ENCODE data around the gene LARP4B. TPM values are rescaled to one million over a fixed set of nuclear protein-coding genes. Genes with fewer than 3 reads are reported as not detected.

The LARP4B gene
- total RNA-seq, 2 donors from 2014 or later, result 42.2 to 70.6 TPM

DNA sequence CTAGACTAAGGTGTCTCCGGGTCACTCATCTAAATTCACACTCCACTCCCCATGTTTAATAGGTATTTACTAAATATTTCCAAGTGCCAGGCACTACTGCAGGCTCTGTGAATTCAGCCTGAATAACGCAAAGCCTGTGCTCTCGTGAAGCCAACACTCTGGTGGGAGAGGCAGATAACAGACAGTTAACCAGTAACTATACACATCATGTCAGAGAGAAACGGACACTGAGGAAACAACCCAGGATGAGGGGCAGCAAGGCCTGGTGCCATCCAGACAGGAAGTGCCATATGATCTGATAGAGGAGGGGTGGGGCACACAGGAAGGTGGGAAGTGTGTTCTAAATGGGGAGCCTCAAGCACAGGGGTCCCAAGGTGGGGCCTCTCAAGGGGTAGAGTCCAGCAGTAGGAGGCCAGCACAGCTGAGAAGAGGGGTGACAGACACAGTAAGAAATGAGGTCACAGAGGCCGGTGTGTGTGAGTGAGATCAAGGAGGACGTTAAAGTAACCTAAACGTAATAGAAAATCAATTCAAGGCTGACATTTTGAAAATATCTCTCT, 85.3 kb downstream of the LARP4B start:
- no peak overlapping the region for H3K27ac ChIP-seq
- no peak for DNase-seq (ENCODE audit: low spot score)
- H3K27me3 ChIP-seq (replicated peaks; ENCODE audit: insufficient read depth), result no peaks in the 10 kb centered on the region
- ATAC-seq (ENCODE audit: insufficient number of reproducible peaks, low FRiP score, low read depth), result no peak
- no peaks in the 10 kb centered on the region for H3K9me3 ChIP-seq
- TF ChIP-seq CTCF (IDR thresholded peaks at IDR 0.05), result no peak
- peaks cover 8% of the 10 kb centered on the region for H3K36me3 ChIP-seq
- peaks cover 2 to 5% of the 10 kb centered on the region in 2 donors for H3K4me1 ChIP-seq (ENCODE audit: control insufficient read depth in 1 of 2, low read depth in 2 of 2)
- H3K4me3 ChIP-seq, result no peak overlapping the region

GRCh38 chr10:845526-845925, 86.0 kb downstream of the LARP4B start:
- no peak overlapping the region for H3K27ac ChIP-seq
- H3K9me3 ChIP-seq, result no peaks in the 10 kb centered on the region
- ATAC-seq (ENCODE audit: insufficient number of reproducible peaks, low FRiP score, low read depth) (no peak), DNase-seq (ENCODE audit: low spot score) (no peak)
- peaks cover 2 to 5% of the 10 kb centered on the region in 2 donors for H3K4me1 ChIP-seq (ENCODE audit: control insufficient read depth in 1 of 2, low read depth in 2 of 2)
- no peak overlapping the region for H3K4me3 ChIP-seq
- no peaks in the 10 kb centered on the region for H3K27me3 ChIP-seq (replicated peaks; ENCODE audit: insufficient read depth)
- peaks cover 8% of the 10 kb centered on the region for H3K36me3 ChIP-seq
- no peak for TF ChIP-seq CTCF (IDR thresholded peaks at IDR 0.05)

DNA sequence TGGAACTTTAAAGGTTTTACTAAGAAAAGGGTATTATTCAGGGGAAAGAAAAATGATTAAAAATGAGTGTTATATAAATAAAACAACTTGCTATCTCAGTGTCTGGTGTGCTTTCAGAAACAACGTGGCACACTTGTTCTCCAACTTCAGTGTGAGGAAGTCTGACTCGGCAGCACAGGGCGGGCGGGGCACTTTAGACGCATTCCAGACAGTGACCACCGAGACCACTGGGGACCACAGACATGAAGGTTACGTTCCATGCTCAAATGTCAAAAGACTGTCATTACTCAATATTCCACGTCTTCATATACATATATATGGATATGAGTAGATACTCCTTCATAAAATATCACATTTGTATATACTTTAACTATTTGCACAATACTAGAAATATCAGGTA, 87.0 kb downstream of the LARP4B start:
- Histone ChIP-seq H3K9me3 (no peaks in the 10 kb centered on the region), H3K27me3 (replicated peaks; ENCODE audit: insufficient read depth) (no peaks in the 10 kb centered on the region), H3K4me1 (ENCODE audit: control insufficient read depth in 1 of 2, low read depth in 2 of 2) (peaks cover 2 to 5% of the 10 kb centered on the region in 2 donors), H3K36me3 (peaks cover 8% of the 10 kb centered on the region), H3K4me3 (no peak overlapping the region), H3K27ac (no peak overlapping the region)
- DNase-seq (ENCODE audit: low spot score) (no peak), ATAC-seq (ENCODE audit: insufficient number of reproducible peaks, low FRiP score, low read depth) (no peak)
- TF ChIP-seq CTCF (IDR thresholded peaks at IDR 0.05), result no peak

DNA sequence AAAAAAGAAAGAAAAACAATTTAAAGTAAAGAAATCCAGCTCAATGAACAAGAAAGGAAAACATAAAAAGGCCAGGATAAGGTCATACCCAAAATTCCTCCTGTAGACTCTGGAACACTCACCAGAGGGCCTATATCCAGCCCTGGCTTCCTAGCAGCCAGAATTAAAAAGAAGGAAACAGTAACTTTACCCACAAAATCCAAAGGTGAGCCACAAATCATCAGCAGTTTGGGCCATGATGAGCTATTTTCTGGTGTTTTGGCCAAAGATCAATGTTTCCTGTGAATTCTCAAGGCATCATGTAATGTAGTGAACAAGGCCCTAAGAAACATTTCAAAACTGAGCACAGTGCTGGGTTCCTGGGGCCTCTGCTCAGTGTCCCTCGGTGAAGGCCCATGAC, 87.8 kb downstream of the LARP4B start:
- Histone ChIP-seq H3K27ac (no peak overlapping the region), H3K4me1 (ENCODE audit: control insufficient read depth in 1 of 2, low read depth in 2 of 2) (peaks cover 2 to 5% of the 10 kb centered on the region in 2 donors), H3K9me3 (no peaks in the 10 kb centered on the region), H3K36me3 (peaks cover 12% of the 10 kb centered on the region), H3K27me3 (replicated peaks; ENCODE audit: insufficient read depth) (no peaks in the 10 kb centered on the region), H3K4me3 (no peak overlapping the region)
- ATAC-seq (ENCODE audit: insufficient number of reproducible peaks, low FRiP score, low read depth) (no peak), DNase-seq (ENCODE audit: low spot score) (no peak)
- no peak for TF ChIP-seq CTCF (IDR thresholded peaks at IDR 0.05)

GRCh38 chr10:842795-843194, 88.7 kb downstream of the LARP4B start:
- DNase-seq (ENCODE audit: low spot score) (no peak), ATAC-seq (ENCODE audit: insufficient number of reproducible peaks, low FRiP score, low read depth) (no peak)
- Histone ChIP-seq H3K27ac (no peak overlapping the region), H3K9me3 (no peaks in the 10 kb centered on the region), H3K4me1 (ENCODE audit: control insufficient read depth in 1 of 2, low read depth in 2 of 2) (peaks cover 0 to 2% of the 10 kb centered on the region in 2 donors), H3K4me3 (no peak overlapping the region), H3K36me3 (peaks cover 12% of the 10 kb centered on the region), H3K27me3 (replicated peaks; ENCODE audit: insufficient read depth) (no peaks in the 10 kb centered on the region)
- TF ChIP-seq CTCF (IDR thresholded peaks at IDR 0.05), result no peak

All from thoracic aorta (tissue), 2 donors.